Esophagus squamous epithelium (tissue), 4 donors: Measurements from ENCODE around the gene ESR1.
"Not testable (repeated sequence)": the region's sequence is repeated elsewhere in the genome, so short reads cannot be mapped to it uniquely, and the experiment has no call there.

Experiments used
- CTCF ChIP-seq, 6 experiments: fragments of 450-650 bp in 4 of 6; fragments of 200-600 bp in 2 of 6; sonication (generic) in 2 of 6; IDR thresholded peaks; one replicate each; pipeline ENCODE4 v1.5.1; 2016 to 2019; ENCODE audit warnings: antibody characterized with exemption in 6 of 6, mild to moderate bottlenecking in 4 of 6, moderate library complexity in 4 of 6
- POLR2A ChIP-seq, 4 donors: fragments of 450-650 bp; IDR thresholded peaks; one replicate each; pipeline ENCODE4 v1.6.1; 2017; ENCODE audit warnings: antibody characterized with exemption in 4 of 4, mild to moderate bottlenecking in 4 of 4, moderate library complexity in 3 of 4

GRCh38 chr6:152033765-152034164 is 226.3 kb downstream of the ESR1 start:
- not testable (repeated sequence) for TF ChIP-seq CTCF, POLR2A (IDR thresholded peaks at IDR 0.05)
